ENCODE results near the gene WDSUB1.

The WDSUB1 gene

DNA sequence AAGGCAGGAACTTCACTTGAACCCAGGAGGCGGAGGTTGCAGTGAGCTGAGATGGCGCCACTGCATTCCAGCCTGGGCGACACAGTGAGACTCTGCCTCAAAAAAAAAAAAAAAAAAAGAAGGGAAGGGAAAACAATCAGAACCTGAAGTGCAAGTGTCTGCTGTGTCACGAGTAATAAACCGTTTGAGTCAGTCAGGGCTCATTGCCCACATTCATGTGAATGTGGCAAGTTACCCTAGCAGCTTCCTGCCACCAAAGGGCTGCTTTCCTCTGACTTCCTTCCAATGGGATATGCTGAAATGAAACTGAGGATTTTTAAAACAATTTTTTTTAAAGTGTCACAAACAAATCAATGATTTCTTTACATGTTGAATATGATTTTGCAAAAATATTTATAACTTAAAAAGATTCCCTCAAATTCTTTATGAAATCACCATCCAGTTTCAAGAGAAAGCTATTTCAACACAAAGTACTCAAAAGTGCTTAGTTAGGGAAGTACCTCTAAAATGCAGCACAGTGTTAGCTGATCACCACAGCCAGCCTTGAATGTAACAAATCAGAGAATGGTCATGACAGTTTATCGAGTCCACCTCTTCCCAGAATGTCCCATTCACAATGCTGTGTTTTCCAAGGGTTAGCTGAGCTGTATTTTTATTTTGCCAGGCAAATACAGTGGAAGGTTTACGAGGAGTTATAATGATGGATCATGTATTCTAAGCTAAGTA, 36.4 kb downstream of the WDSUB1 start:
- TF ChIP-seq GATA2 (IDR thresholded peaks at IDR 0.05; ENCODE audit: low read depth, low read length), result no peak
- TF ChIP-seq GATA3 (IDR thresholded peaks at IDR 0.05; ENCODE audit: low read depth, low read length), result no peak

GRCh38 chr2:159246325-159246988, 40.0 kb downstream of the WDSUB1 start:
- no peak for TF ChIP-seq GATA3 (IDR thresholded peaks at IDR 0.05; ENCODE audit: low read depth, low read length)
- no peak for TF ChIP-seq GATA2 (IDR thresholded peaks at IDR 0.05; ENCODE audit: low read depth, low read length)

DNA sequence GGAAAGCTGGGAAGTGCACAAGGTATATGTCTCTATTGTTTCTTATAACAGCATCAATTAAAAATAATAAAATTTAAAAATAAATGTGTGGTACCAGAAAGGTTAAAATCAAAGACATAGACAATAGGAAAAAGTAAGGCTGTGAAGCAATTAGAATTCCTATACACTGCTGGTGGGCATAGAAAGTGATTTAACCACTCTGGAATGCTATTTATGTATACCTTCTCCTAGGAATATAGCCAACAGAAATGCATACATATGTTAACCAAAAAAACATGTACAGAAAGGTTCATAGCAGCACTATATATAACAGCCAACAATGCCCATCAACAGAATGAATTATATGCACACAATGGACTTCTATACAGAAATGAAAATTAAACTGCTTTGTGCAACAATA, 43.0 kb downstream of the WDSUB1 start:
- no peak for TF ChIP-seq GATA3 (IDR thresholded peaks at IDR 0.05; ENCODE audit: low read depth, low read length)
- TF ChIP-seq GATA2 (IDR thresholded peaks at IDR 0.05; ENCODE audit: low read depth, low read length), result no peak

DNA sequence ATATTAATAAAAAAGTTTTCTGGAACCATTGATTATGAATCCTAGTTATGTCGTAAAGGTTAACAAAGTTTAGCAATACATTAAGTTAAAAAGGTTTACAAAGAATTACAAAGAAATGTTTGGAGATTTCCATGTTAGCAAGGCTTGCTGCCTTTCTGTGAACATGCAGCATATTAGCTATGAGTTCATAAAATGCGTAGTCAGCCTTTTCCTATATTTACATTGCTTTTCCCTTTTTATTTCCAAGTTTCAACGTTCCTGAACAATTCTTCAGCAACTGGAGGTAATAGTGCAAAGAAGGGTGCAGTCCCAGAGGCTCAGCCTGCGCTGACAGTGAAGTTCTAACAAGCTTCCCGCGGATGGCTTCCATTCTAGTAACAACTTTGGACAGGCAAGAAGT, 51.6 kb downstream of the WDSUB1 start:
- no peak for TF ChIP-seq GATA3 (IDR thresholded peaks at IDR 0.05; ENCODE audit: low read depth, low read length)
- no peak for TF ChIP-seq GATA2 (IDR thresholded peaks at IDR 0.05; ENCODE audit: low read depth, low read length)

DNA sequence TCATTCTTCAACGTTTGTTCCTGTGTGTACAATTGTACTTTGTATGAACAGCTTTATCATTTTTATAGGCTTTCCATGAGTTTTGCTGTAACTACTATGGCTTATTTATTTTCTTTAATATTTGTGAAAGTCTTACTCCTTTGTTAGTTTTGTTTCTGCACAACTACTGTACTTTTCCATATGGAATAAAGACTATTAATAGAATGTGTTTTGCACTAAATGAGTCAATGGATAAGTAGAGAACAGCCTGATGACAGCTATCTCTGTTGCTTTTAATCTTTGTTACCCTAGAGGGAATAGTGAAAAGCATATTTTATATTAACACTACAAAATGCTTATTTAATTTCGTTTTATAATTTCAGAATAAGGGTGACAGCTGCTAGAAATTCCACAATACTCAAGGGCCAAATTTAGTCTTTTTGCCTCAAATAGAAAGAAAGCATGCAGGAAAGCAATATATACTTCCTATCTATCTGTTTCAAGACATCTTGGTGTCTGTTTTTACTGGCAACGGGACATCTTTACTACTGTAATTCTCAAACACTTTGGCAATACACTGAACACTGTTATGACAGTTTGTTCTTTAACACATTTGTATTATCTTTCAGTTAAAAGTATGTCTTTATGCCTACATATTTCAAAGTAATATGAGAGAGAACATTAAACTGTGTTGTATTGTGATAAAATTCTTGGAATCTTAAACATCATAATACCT, 53.9 kb downstream of the WDSUB1 start:
- TF ChIP-seq GATA3 (IDR thresholded peaks at IDR 0.05; ENCODE audit: low read depth, low read length) (no peak), GATA2 (IDR thresholded peaks at IDR 0.05; ENCODE audit: low read depth, low read length) (no peak)

DNA sequence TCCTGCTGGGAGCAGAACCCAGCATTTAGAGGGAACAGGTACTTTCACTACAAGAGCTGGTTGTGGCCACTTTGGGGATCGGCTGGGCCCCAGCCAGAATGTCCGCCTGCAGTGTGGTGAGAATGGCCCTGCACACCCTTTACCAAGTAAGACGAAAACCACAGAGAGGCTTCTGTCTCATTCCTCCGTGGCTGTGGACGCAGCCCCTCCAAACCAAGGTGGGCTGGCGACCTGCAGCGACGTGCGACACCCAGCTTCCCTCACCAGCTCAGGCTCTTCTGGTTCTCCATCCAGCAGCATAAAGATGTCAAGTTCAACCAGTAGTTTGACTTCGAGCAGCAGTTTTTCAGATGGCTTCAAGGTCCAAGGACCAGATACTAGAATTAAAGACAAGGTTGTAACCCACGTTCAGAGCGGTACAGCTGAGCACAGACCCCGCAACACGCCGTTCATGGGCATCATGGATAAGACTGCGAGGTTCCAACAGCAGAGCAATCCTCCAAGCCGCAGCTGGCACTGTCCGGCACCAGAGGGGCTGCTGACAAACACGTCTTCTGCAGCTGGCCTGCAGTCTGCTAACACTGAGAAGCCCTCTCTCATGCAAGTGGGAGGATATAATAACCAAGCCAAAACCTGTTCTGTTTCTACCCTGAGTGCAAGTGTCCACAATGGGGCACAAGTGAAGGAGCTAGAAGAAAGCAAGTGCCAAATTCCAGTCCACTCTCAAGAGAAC, 56.2 kb downstream of the WDSUB1 start:
- no peak for TF ChIP-seq GATA2 (IDR thresholded peaks at IDR 0.05; ENCODE audit: low read depth, low read length)
- no peak for TF ChIP-seq GATA3 (IDR thresholded peaks at IDR 0.05; ENCODE audit: low read depth, low read length)

GRCh38 chr2:159229476-159230144, 56.9 kb downstream of the WDSUB1 start:
- TF ChIP-seq GATA3 (IDR thresholded peaks at IDR 0.05; ENCODE audit: low read depth, low read length), result no peak
- no peak for TF ChIP-seq GATA2 (IDR thresholded peaks at IDR 0.05; ENCODE audit: low read depth, low read length)

DNA sequence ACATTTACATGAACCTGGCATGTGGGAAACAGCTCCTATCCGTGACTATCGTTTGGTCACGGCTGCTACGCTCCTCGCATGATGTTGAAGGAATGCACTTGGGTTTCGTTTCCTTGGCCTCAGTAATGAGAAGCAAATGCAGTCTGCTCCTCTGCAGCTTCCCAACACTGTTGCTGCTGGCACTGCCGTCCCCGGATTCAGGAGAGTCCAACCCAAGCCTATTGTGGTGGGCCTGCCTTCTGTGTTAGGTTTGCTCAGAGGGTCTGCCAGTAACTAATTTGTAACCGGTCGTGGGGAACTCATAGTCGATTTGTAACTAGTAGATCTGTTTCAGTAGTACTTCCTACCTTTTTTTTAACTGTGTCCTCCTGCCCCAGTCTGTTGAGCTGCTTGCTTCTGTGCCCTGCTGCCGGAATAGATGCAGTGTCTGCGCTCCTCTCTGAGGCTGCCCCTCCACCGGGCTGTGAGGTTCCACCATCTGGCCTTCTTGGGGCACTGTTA, 58.4 kb downstream of the WDSUB1 start:
- no peak for TF ChIP-seq GATA3 (IDR thresholded peaks at IDR 0.05; ENCODE audit: low read depth, low read length)
- TF ChIP-seq GATA2 (IDR thresholded peaks at IDR 0.05; ENCODE audit: low read depth, low read length), result no peak

DNA sequence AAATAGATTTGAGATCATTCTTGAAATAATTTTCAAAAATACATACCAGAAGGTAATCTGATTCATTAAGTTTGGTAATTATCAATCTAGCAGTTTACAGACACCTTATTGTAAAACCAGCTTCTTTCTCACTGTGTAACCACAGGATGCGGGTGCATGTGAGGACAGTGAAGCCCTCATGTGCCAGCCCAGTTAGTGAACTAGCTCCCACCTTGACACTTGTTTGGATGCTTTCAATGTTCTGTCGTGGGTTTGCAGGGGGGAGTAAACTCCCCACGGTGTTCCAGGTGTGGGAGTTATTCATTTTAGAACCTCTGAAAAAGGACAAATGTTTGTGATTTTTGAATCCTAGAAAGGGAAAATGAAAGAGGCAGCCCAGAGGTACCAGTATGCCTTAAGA, 59.0 kb downstream of the WDSUB1 start:
- no peak for TF ChIP-seq GATA2 (IDR thresholded peaks at IDR 0.05; ENCODE audit: low read depth, low read length)
- no peak for TF ChIP-seq GATA3 (IDR thresholded peaks at IDR 0.05; ENCODE audit: low read depth, low read length)

GRCh38 chr2:159226608-159227385, 59.7 kb downstream of the WDSUB1 start:
- TF ChIP-seq GATA2 (IDR thresholded peaks at IDR 0.05; ENCODE audit: low read depth, low read length) (no peak), GATA3 (IDR thresholded peaks at IDR 0.05; ENCODE audit: low read depth, low read length) (no peak)

DNA sequence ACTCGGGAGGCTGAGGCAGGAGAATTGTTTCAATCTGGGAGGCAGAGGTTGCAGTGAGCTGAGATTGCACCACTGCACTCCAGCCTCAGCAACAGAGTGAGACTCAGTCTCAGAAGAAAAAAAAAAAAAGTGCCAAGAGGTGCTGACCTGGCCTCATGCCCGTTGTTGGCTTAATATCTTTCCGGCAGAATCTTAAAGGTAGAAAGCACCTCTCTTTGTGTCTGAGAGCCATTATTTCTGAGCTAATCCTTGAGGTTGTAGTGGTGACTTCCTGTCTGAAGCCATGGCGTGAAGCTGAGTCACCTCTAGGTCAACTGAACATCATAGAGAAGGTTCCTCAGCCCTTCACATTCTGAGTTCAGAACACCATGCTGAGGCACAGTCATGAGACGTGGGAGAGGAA, 60.4 kb downstream of the WDSUB1 start:
- no peak for TF ChIP-seq GATA2 (IDR thresholded peaks at IDR 0.05; ENCODE audit: low read depth, low read length)
- no peak for TF ChIP-seq GATA3 (IDR thresholded peaks at IDR 0.05; ENCODE audit: low read depth, low read length)

GRCh38 chr2:159225025-159226016, 61.2 kb downstream of the WDSUB1 start:
- TF ChIP-seq GATA3 (IDR thresholded peaks at IDR 0.05; ENCODE audit: low read depth, low read length) (no peak), GATA2 (IDR thresholded peaks at IDR 0.05; ENCODE audit: low read depth, low read length) (no peak)
